Measurements from ENCODE around the gene ATP11A.

Gene ATP11A

DNA sequence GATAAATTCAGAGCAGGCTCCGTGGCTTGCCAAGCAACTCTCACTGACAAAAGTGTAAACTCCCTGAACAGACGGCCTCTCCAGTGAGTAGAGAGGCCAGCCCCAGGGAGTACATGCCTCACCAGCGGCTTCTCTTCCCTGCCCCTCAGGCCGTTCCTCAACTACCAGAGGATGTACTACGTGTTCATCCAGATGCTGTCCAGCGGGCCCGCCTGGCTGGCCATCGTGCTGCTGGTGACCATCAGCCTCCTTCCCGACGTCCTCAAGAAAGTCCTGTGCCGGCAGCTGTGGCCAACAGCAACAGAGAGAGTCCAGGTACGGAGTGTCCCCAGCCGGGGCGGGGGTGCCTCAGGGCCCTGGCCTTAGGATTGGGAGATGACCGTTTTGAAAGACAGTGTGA, 185.8 kb downstream of the ATP11A start:
- Histone ChIP-seq H3K4me3 (ENCODE audit: low read depth, low read length) (no peak overlapping the region), H3K4me1 (ENCODE audit: control insufficient read depth, insufficient read depth, low read length) (no peaks in the 10 kb centered on the region), H3K9me3 (ENCODE audit: control insufficient read depth, insufficient read depth, low read depth, low read length) (no peaks in the 10 kb centered on the region), H3K36me3 (ENCODE audit: control insufficient read depth in 2 of 2, insufficient read depth in 1 of 2, low read length in 2 of 2) (peaks cover 0 to 8% of the 10 kb centered on the region in 2 experiments; a peak in 1 of 3 replicates), H3K27ac (ENCODE audit: extremely low read depth, low read depth, low read length) (no peak overlapping the region)
- POLR2A ChIA-PET, result no interaction called here
- TF ChIP-seq ZNF549 (tag by site-specific recombination; IDR thresholded peaks at IDR 0.05) (no peak), ZNF777 (tag by site-specific recombination; IDR thresholded peaks at IDR 0.05; ENCODE audit: borderline replicate concordance) (no peak)
- CTCF ChIA-PET, result interaction anchor here (0.6 to 2.6 kb wide), 6 partner anchors 16 to 442 kb away, joined by 3 to 11 read pairs (median 4); no protein-coding TSS in a partner anchor

DNA sequence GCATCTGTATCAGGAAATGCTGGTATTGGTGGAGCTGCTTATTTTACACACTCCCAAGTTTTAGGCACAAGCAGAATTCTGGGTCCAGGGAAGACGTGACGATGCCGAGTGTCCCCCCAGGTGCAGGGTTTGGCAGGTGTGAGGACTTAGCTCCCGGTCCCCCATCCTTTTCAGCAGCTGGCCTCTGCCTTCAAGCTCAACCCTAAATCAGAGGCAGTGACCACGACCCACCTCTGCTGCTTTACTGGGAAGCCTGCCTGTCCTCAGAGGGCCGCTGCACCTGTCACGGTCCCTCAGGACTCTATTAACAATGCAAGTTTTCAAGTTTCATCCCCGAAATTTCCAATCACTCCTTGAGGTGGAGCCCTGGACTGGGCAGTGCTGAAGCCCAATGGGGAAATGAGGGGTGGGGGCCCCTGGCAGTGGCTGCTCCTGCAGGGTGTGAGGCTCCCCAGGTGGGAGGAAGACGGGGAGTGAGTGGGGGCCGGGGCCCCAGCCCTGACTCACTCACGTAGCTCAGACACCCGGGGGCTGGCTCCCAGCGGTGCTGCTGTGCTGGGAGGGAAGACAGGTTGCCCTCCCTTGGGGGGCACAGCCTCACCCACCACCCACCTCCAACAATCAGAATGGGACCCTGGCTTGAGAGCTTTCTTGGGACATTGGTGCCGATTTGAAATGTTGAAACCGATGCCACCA, 186.6 kb downstream of the ATP11A start:
- Histone ChIP-seq H3K4me3 (ENCODE audit: low read depth, low read length) (no peak overlapping the region), H3K36me3 (ENCODE audit: control insufficient read depth in 2 of 2, insufficient read depth in 1 of 2, low read length in 2 of 2) (peaks cover 0 to 11% of the 10 kb centered on the region in 2 experiments; a peak in 1 of 3 replicates), H3K9me3 (ENCODE audit: control insufficient read depth, insufficient read depth, low read depth, low read length) (no peaks in the 10 kb centered on the region), H3K4me1 (ENCODE audit: control insufficient read depth, insufficient read depth, low read length) (no peaks in the 10 kb centered on the region), H3K27ac (ENCODE audit: extremely low read depth, low read depth, low read length) (no peak overlapping the region)
- ChIA-PET POLR2A (no interaction called here), CTCF (interaction anchor here (0.5 to 1.1 kb wide), 2 partner anchors 16 to 55 kb away, joined by 3 read pairs; no protein-coding TSS in a partner anchor)
- TF ChIP-seq SP7 (tag by site-specific recombination; IDR thresholded peaks at IDR 0.05) (no peak), ZNF560 (tag by site-specific recombination; IDR thresholded peaks at IDR 0.05; ENCODE audit: borderline replicate concordance) (no peak), YY2 (tag by site-specific recombination; IDR thresholded peaks at IDR 0.05) (no peak), SCRT2 (tag by site-specific recombination; IDR thresholded peaks at IDR 0.05) (no peak), MEIS1 (CRISPR knock-in tag; IDR thresholded peaks at IDR 0.05; ENCODE audit: borderline replicate concordance) (no peak), ZNF623 (tag by site-specific recombination; IDR thresholded peaks at IDR 0.05) (no peak), ZNF621 (tag by site-specific recombination; IDR thresholded peaks at IDR 0.05) (no peak), ZNF335 (tag by site-specific recombination; conservative IDR thresholded peaks at IDR 0.05) (no peak), ZNF548 (tag by site-specific recombination; IDR thresholded peaks at IDR 0.05) (no peak), ZNF596 (tag by site-specific recombination; IDR thresholded peaks at IDR 0.05) (no peak), HOXA7 (CRISPR knock-in tag; IDR thresholded peaks at IDR 0.05; ENCODE audit: borderline replicate concordance) (no peak), ZNF768 (tag by site-specific recombination; IDR thresholded peaks at IDR 0.05) (no peak)
- TF ChIP-seq, protein P1, sequence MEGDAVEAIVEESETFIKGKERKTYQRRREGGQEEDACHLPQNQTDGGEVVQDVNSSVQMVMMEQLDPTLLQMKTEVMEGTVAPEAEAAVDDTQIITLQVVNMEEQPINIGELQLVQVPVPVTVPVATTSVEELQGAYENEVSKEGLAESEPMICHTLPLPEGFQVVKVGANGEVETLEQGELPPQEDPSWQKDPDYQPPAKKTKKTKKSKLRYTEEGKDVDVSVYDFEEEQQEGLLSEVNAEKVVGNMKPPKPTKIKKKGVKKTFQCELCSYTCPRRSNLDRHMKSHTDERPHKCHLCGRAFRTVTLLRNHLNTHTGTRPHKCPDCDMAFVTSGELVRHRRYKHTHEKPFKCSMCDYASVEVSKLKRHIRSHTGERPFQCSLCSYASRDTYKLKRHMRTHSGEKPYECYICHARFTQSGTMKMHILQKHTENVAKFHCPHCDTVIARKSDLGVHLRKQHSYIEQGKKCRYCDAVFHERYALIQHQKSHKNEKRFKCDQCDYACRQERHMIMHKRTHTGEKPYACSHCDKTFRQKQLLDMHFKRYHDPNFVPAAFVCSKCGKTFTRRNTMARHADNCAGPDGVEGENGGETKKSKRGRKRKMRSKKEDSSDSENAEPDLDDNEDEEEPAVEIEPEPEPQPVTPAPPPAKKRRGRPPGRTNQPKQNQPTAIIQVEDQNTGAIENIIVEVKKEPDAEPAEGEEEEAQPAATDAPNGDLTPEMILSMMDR (tag by site-specific recombination; IDR thresholded peaks at IDR 0.05), result no peak
- TF ChIP-seq, protein P2, sequence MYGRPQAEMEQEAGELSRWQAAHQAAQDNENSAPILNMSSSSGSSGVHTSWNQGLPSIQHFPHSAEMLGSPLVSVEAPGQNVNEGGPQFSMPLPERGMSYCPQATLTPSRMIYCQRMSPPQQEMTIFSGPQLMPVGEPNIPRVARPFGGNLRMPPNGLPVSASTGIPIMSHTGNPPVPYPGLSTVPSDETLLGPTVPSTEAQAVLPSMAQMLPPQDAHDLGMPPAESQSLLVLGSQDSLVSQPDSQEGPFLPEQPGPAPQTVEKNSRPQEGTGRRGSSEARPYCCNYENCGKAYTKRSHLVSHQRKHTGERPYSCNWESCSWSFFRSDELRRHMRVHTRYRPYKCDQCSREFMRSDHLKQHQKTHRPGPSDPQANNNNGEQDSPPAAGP (tag by site-specific recombination; IDR thresholded peaks at IDR 0.05), result no peak
- TF ChIP-seq, protein P3, sequence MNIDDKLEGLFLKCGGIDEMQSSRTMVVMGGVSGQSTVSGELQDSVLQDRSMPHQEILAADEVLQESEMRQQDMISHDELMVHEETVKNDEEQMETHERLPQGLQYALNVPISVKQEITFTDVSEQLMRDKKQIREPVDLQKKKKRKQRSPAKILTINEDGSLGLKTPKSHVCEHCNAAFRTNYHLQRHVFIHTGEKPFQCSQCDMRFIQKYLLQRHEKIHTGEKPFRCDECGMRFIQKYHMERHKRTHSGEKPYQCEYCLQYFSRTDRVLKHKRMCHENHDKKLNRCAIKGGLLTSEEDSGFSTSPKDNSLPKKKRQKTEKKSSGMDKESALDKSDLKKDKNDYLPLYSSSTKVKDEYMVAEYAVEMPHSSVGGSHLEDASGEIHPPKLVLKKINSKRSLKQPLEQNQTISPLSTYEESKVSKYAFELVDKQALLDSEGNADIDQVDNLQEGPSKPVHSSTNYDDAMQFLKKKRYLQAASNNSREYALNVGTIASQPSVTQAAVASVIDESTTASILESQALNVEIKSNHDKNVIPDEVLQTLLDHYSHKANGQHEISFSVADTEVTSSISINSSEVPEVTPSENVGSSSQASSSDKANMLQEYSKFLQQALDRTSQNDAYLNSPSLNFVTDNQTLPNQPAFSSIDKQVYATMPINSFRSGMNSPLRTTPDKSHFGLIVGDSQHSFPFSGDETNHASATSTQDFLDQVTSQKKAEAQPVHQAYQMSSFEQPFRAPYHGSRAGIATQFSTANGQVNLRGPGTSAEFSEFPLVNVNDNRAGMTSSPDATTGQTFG (tag by site-specific recombination; IDR thresholded peaks at IDR 0.05; ENCODE audit: borderline replicate concordance), result no peak

All from HEK293 (cell line).